AG04450 (cell line): Measurements from ENCODE around the gene RASGEF1C. TPM values are rescaled to one million over a fixed set of nuclear protein-coding genes. Genes with fewer than 3 reads are reported as not detected.

Source experiments
- CTCF ChIA-PET: fragments of 300-600, 350-600 bp; formaldehyde crosslinking; extraction: SDS; loops from one replicate; lab custom pipeline; 2022; ENCODE audit warnings: antibody characterized with exemption, inconsistent platforms; lab: Charles Lee
- POLR2A ChIA-PET: fragments of 350-600 bp; formaldehyde crosslinking; extraction: SDS; loops from one replicate; lab custom pipeline; 2021; ENCODE audit warnings: antibody characterized with exemption, inconsistent platforms; lab: Yijun Ruan, JAX
- DNase-seq: peaks from one replicate; pipeline ENCODE4 v3.0.0-alpha.2; 2011; ENCODE audit warnings: low read depth, low spot score
- H3K27ac ChIP-seq: one replicate; pipeline ENCODE4 v1.5.1; 2012; ENCODE audit warnings: low read depth, low read length, control low read depth
- H3K27me3 ChIP-seq: one replicate; pipeline ENCODE4 v1.6.0; 2012; ENCODE audit warnings: low read length; ENCODE audit not compliant: control insufficient read depth, insufficient read depth
- H3K4me3 ChIP-seq: 2 replicates; pipeline ENCODE4 v1.5.1; 2011; ENCODE audit warnings: mild to moderate bottlenecking, low read depth, low read length, control low read depth
- H3K9me3 ChIP-seq: 2 replicates; pipeline ENCODE4 v1.5.1; 2012; ENCODE audit warnings: low read length; ENCODE audit not compliant: control insufficient read depth, insufficient read depth
- CTCF ChIP-seq: IDR thresholded peaks from 2 replicates; pipeline ENCODE4 v1.5.1; 2011; ENCODE audit warnings: low read depth, low read length, control low read depth, inconsistent platforms
- polyA plus RNA-seq: library from polyadenylated mRNA; depleted of rRNA; stranded (reverse); fragments of >200 nt; gene quantifications from 2 replicates; pipeline ENCODE4 v1.2.3, GENCODE V29; 2011

Gene RASGEF1C
- polyA plus RNA-seq, 1 experiment, result not detected

- Histone ChIP-seq H3K27me3 (peaks cover 3% of the 10 kb centered on the region), H3K27ac (no peak overlapping the region), H3K9me3 (no peaks in the 10 kb centered on the region; the same call in 1 of the 2 replicates), H3K4me3 (no peak overlapping the region)
- DNase-seq, result no peak
- ChIA-PET CTCF (no interaction called here), POLR2A (no interaction called here)
- no peak for TF ChIP-seq CTCF
Observed at GRCh38 chr5:180115326-180116076, 93.5 kb downstream of the RASGEF1C start.

- H3K4me3 ChIP-seq, result no peak overlapping the region
- POLR2A ChIA-PET, result no interaction called here
- no peak for TF ChIP-seq CTCF
- no peaks in the 10 kb centered on the region; the same call in 1 of the 2 replicates for H3K9me3 ChIP-seq
- no peak for DNase-seq
- H3K27me3 ChIP-seq, result no peaks in the 10 kb centered on the region
- H3K27ac ChIP-seq, result no peak overlapping the region
- CTCF ChIA-PET, result no interaction called here
Observed at GRCh38 chr5:180114304-180115003, 94.6 kb downstream of the RASGEF1C start.

GRCh38 chr5:180113660-180114303 is 95.2 kb downstream of the RASGEF1C start:
- POLR2A ChIA-PET, result no interaction called here
- H3K4me3 ChIP-seq, result no peak overlapping the region
- H3K27me3 ChIP-seq, result no peaks in the 10 kb centered on the region
- no peak for TF ChIP-seq CTCF
- H3K9me3 ChIP-seq, result no peaks in the 10 kb centered on the region; the same call in 1 of the 2 replicates
- no peak overlapping the region for H3K27ac ChIP-seq
- DNase-seq, result no peak
- CTCF ChIA-PET, result no interaction called here

- DNase-seq, result no peak
- ChIA-PET CTCF (no interaction called here), POLR2A (no interaction called here)
- H3K9me3 ChIP-seq, result peaks cover 3% of the 10 kb centered on the region
- H3K27ac ChIP-seq, result no peak overlapping the region
- TF ChIP-seq CTCF, result no peak
- H3K4me3 ChIP-seq, result no peak overlapping the region
- H3K27me3 ChIP-seq, result no peaks in the 10 kb centered on the region
Observed at GRCh38 chr5:180112181-180112861, 96.7 kb downstream of the RASGEF1C start.
